Activated T-cell treated with anti-CD3 and anti-CD28 coated beads, Interleukin-2, amount 50 U/mL, for 72 hours (primary cell): ENCODE data around the gene SMC5. TPM values are rescaled to one million over a fixed set of nuclear protein-coding genes. Genes with fewer than 3 reads are reported as not detected.

Experiments
- ATAC-seq, 2 donors: fragments of 150-1000 bp; cut with Tn5 transposase; replicated peaks in 1 of 2; 2 replicates each; pipeline ENCODE4 v1.10.0; 2021; ENCODE audit warnings: moderate library complexity in 2 of 2, mild to moderate bottlenecking in 1 of 2
- DNase-seq, 2 donors: peaks; one replicate each; pipeline ENCODE4 v3.0.0; 2021 to 2022; ENCODE audit warnings: mixed read lengths in 1 of 2
- H3K27ac Mint-ChIP-seq: one replicate; pipeline ENCODE4 v1.8.0; 2022; ENCODE audit warnings: mild to moderate bottlenecking, moderate library complexity, mixed read lengths
- H3K27me3 Mint-ChIP-seq: one replicate; pipeline ENCODE4 v1.8.0; 2022; ENCODE audit warnings: low read depth, mixed read lengths
- H3K36me3 Mint-ChIP-seq, 2 donors: one replicate each; pipeline ENCODE4 v1.8.0; 2022; ENCODE audit warnings: mixed read lengths in 2 of 2, mild to moderate bottlenecking in 1 of 2; ENCODE audit not compliant: insufficient read depth in 2 of 2
- H3K4me1 Mint-ChIP-seq: one replicate; pipeline ENCODE4 v1.8.0; 2022; ENCODE audit warnings: low read depth, mixed read lengths
- H3K4me3 Mint-ChIP-seq, 2 donors: one replicate each; pipeline ENCODE4 v1.8.0; 2022; ENCODE audit warnings: mild to moderate bottlenecking in 2 of 2, mixed read lengths in 2 of 2, moderate library complexity in 2 of 2
- H3K9me3 Mint-ChIP-seq, 2 donors: one replicate each; pipeline ENCODE4 v1.8.0; 2022; ENCODE audit warnings: mixed read lengths in 2 of 2
- total RNA-seq, 2 donors: library from RNA; stranded (reverse); gene quantifications; one replicate each; pipeline ENCODE4 v1.2.3, GENCODE V29; 2022

Gene SMC5
- total RNA-seq, 2 donors from 2014 or later, result 33.9 to 38.6 TPM

- Mint-ChIP-seq H3K36me3 (peaks cover 4 to 12% of the 10 kb centered on the region in 2 donors), H3K9me3 (no peaks in the 10 kb centered on the region), H3K27ac (no peak overlapping the region), H3K4me3 (no peak overlapping the region), H3K27me3 (no peaks in the 10 kb centered on the region), H3K4me1 (peaks cover 38% of the 10 kb centered on the region)
- ATAC-seq (no peak), DNase-seq (no peak)
Measured at GRCh38 chr9:70256123-70256551, 2.6 kb upstream of the SMC5 start.

GRCh38 chr9:70257502-70257901 is 1.3 kb upstream of the SMC5 start:
- H3K9me3 Mint-ChIP-seq, result no peaks in the 10 kb centered on the region
- peak overlapping the region; percentile 95 for H3K27ac Mint-ChIP-seq
- peaks cover 15 to 25% of the 10 kb centered on the region in 2 donors for H3K36me3 Mint-ChIP-seq
- no peaks in the 10 kb centered on the region for H3K27me3 Mint-ChIP-seq
- no peak for ATAC-seq
- DNase-seq, result no peak
- peaks cover 52% of the 10 kb centered on the region for H3K4me1 Mint-ChIP-seq
- H3K4me3 Mint-ChIP-seq, result peak overlapping the region; percentile 82 to 97

- Mint-ChIP-seq H3K27ac (peak overlapping the region; percentile 95), H3K36me3 (peaks cover 16 to 27% of the 10 kb centered on the region in 2 donors), H3K27me3 (no peaks in the 10 kb centered on the region), H3K4me3 (peak overlapping the region; percentile 82 to 97), H3K9me3 (no peaks in the 10 kb centered on the region), H3K4me1 (peaks cover 58% of the 10 kb centered on the region)
- peak; percentile 62 for ATAC-seq
- peak in 1 of 2 donors; percentile 45 for DNase-seq
Measured at GRCh38 chr9:70257991-70258691, 637 bp upstream of the SMC5 start.

GRCh38 chr9:70259512-70259802 is 679 bp downstream of the SMC5 start:
- H3K4me3 Mint-ChIP-seq, result peak overlapping the region; percentile 82 to 97
- no peaks in the 10 kb centered on the region for H3K27me3 Mint-ChIP-seq
- no peaks in the 10 kb centered on the region for H3K9me3 Mint-ChIP-seq
- H3K36me3 Mint-ChIP-seq, result peaks cover 16 to 27% of the 10 kb centered on the region in 2 donors
- peak overlapping the region; percentile 95 for H3K27ac Mint-ChIP-seq
- H3K4me1 Mint-ChIP-seq, result peaks cover 58% of the 10 kb centered on the region
- DNase-seq, result no peak
- no peak for ATAC-seq

GRCh38 chr9:70260007-70260443 is 1.2 kb downstream of the SMC5 start:
- H3K4me3 Mint-ChIP-seq, result peak overlapping the region; percentile 82 to 97
- no peaks in the 10 kb centered on the region for H3K27me3 Mint-ChIP-seq
- peaks cover 62% of the 10 kb centered on the region for H3K4me1 Mint-ChIP-seq
- H3K9me3 Mint-ChIP-seq, result no peaks in the 10 kb centered on the region
- peaks cover 17 to 31% of the 10 kb centered on the region in 2 donors for H3K36me3 Mint-ChIP-seq
- DNase-seq, result no peak
- ATAC-seq, result no peak
- H3K27ac Mint-ChIP-seq, result peak overlapping the region; percentile 95

GRCh38 chr9:70260606-70261005 is 1.8 kb downstream of the SMC5 start:
- DNase-seq (no peak), ATAC-seq (no peak)
- Mint-ChIP-seq H3K4me3 (peak overlapping the region; percentile 82 to 97), H3K4me1 (peaks cover 68% of the 10 kb centered on the region), H3K36me3 (peaks cover 17 to 36% of the 10 kb centered on the region in 2 donors), H3K9me3 (no peaks in the 10 kb centered on the region), H3K27me3 (no peaks in the 10 kb centered on the region), H3K27ac (peak overlapping the region; percentile 44)

GRCh38 chr9:70261131-70261870 is 2.5 kb downstream of the SMC5 start:
- Mint-ChIP-seq H3K36me3 (peaks cover 17 to 38% of the 10 kb centered on the region in 2 donors), H3K4me1 (peaks cover 69% of the 10 kb centered on the region), H3K27me3 (no peaks in the 10 kb centered on the region), H3K9me3 (no peaks in the 10 kb centered on the region), H3K27ac (peak overlapping the region; percentile 31), H3K4me3 (peak overlapping the region; percentile 82 to 97)
- ATAC-seq, result no peak
- DNase-seq, result no peak

GRCh38 chr9:70262366-70262765 is 3.6 kb downstream of the SMC5 start:
- Mint-ChIP-seq H3K36me3 (peaks cover 17 to 38% of the 10 kb centered on the region in 2 donors), H3K27me3 (no peaks in the 10 kb centered on the region), H3K9me3 (no peaks in the 10 kb centered on the region), H3K27ac (peak overlapping the region; percentile 2), H3K4me3 (peak overlapping the region; percentile 82 to 97), H3K4me1 (peaks cover 60% of the 10 kb centered on the region)
- ATAC-seq (peak in 1 of 2 donors; percentile 0), DNase-seq (no peak)

GRCh38 chr9:70262948-70263347 is 4.2 kb downstream of the SMC5 start:
- DNase-seq (no peak), ATAC-seq (no peak)
- Mint-ChIP-seq H3K4me1 (peaks cover 55% of the 10 kb centered on the region), H3K27me3 (no peaks in the 10 kb centered on the region), H3K36me3 (peaks cover 21 to 41% of the 10 kb centered on the region in 2 donors), H3K27ac (no peak overlapping the region), H3K9me3 (no peaks in the 10 kb centered on the region), H3K4me3 (peak overlapping the region in 1 of 2 donors; percentile 82)

- no peak for ATAC-seq
- DNase-seq, result no peak
- peaks cover 21 to 42% of the 10 kb centered on the region in 2 donors for H3K36me3 Mint-ChIP-seq
- no peaks in the 10 kb centered on the region for H3K27me3 Mint-ChIP-seq
- no peaks in the 10 kb centered on the region for H3K9me3 Mint-ChIP-seq
- peaks cover 51% of the 10 kb centered on the region for H3K4me1 Mint-ChIP-seq
- no peak overlapping the region for H3K4me3 Mint-ChIP-seq
- no peak overlapping the region for H3K27ac Mint-ChIP-seq
Measured at GRCh38 chr9:70263421-70263820, 4.6 kb downstream of the SMC5 start.

GRCh38 chr9:70278305-70278704 is 19.5 kb downstream of the SMC5 start:
- no peaks in the 10 kb centered on the region for H3K27me3 Mint-ChIP-seq
- no peaks in the 10 kb centered on the region for H3K9me3 Mint-ChIP-seq
- DNase-seq, result no peak
- ATAC-seq, result no peak
- peaks cover 19% of the 10 kb centered on the region for H3K4me1 Mint-ChIP-seq
- no peak overlapping the region for H3K27ac Mint-ChIP-seq
- peaks cover 3 to 31% of the 10 kb centered on the region in 2 donors for H3K36me3 Mint-ChIP-seq
- no peak overlapping the region for H3K4me3 Mint-ChIP-seq

- peaks cover 3 to 34% of the 10 kb centered on the region in 2 donors for H3K36me3 Mint-ChIP-seq
- H3K9me3 Mint-ChIP-seq, result no peaks in the 10 kb centered on the region
- DNase-seq (no peak), ATAC-seq (peak in 1 of 2 donors; percentile 64)
- no peaks in the 10 kb centered on the region for H3K4me1 Mint-ChIP-seq
- H3K27me3 Mint-ChIP-seq, result no peaks in the 10 kb centered on the region
- H3K4me3 Mint-ChIP-seq, result no peak overlapping the region
- peak overlapping the region; percentile 50 for H3K27ac Mint-ChIP-seq
Measured at GRCh38 chr9:70283848-70284247, 25.1 kb downstream of the SMC5 start.

- DNase-seq, result no peak
- Mint-ChIP-seq H3K36me3 (peaks cover 3 to 39% of the 10 kb centered on the region in 2 donors), H3K27ac (no peak overlapping the region), H3K4me1 (no peaks in the 10 kb centered on the region), H3K9me3 (no peaks in the 10 kb centered on the region), H3K27me3 (no peaks in the 10 kb centered on the region), H3K4me3 (no peak overlapping the region)
- ATAC-seq, result no peak
Measured at GRCh38 chr9:70285246-70285645, 26.5 kb downstream of the SMC5 start.
